ENCODE data around the gene TMEM232. TPM values are rescaled to one million over a fixed set of nuclear protein-coding genes. Genes with fewer than 3 reads are reported as not detected.
"Not testable (repeated sequence)": the region's sequence is repeated elsewhere in the genome, so short reads cannot be mapped to it uniquely, and the experiment has no call there.

Gene TMEM232
- total RNA-seq, 2 donors from 2014 or later = 1.7 to 2.1 TPM

DNA sequence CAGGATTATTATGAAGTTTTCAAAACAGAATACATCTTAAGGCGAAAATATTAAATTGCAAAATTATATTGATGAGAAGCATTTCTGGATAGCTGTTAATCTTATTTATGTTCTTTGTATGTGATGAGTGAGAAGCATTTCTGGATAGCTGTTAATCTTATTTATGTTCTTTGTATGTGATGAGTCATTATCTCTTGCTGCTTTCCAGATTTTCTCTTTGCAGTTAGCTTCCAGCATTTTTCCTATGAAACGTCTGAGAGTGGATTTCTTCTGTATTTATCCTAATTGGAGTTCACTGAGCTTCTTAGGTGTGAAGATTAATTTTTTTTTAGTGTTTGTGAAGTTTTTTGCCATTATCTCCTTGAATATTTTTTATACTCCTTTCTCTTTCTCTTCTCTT, 8.2 kb downstream of the TMEM232 start:
- no peak for ATAC-seq

DNA sequence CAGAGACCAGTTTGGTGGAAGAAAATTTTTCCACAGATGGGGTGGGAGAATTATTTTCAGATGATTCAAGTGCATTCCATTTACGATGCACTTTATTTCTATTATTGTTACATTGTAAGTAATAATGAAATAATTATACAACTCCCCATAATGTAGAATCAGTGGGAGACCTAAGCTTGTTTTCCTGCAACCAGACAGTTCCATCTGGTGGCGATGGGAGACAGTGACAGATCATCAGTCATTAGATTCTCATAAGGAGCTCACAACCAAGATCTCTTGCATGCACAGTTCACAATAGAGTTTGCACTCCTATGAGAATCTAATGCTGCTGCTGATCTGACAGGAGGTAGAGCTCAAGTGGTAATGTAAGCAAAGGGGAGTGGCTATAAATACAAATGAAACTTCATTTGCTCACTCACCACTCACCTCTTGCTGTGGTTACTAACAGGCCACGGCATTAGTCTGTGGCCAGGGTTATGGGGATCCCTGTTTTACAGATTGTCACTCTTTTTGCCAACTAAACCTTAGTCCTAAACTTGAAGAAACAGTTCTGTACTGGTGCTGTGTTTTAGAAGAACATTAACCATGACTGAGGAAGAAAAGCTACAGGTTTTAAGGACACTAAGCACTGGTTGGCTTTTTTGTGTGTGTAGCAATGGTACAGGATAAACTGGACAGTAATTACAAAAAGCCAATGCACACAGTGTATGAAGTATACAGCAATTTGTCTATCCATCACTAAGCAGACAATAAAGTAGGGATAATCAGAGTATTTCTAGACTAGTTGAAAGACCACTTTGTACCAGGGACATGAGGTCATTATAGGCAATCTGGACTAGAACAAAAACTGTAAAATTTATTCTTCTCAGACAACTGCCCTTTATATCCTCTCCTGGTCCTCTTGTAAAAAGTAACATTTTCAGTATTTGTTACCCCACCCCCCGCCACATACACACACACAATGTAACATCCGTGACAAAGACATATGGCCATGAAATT, 9.9 kb downstream of the TMEM232 start:
- no peak for ATAC-seq
- intact Hi-C loops (cut with DNase I) = no loop called here
- no peak for DNase-seq

More for the DNA sequence above, 8.2 kb downstream of the TMEM232 start:
- intact Hi-C loops (cut with DNase I) = no loop called here
- no peak for DNase-seq

DNA sequence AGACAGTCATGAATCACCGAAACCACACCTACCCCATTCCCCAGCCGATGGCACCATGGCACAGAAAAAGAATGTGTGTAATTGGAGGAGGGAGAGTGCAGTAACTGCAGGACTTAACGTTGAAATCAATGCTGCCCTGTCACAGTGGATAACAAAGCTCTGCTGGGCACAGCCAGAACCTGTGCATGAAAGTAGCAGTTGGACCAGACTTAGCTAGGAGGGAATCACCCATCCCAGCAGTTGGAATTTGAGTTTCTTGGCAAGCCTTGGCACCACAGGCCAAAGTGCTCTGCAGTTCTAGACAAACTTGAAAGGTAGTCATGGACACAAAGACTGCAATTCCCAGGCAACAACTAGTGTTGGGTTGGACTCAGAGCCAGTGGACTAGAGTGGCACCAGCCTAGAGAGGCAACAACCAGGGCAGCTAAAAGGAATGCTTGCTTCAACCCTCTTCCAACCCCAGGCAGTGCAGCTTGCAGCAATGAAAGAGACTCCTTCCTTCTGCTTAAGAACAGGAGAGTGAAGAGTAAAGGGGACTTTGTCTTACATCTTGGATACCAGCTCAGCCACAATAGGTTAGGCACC, 19.1 kb downstream of the TMEM232 start:
- ATAC-seq (no peak), DNase-seq (no peak)
- intact Hi-C loops (cut with DNase I) = no loop called here

GRCh38 chr5:110705349-110705748, 21.1 kb downstream of the TMEM232 start:
- DNase-seq = no peak
- intact Hi-C loops (cut with DNase I) = no loop called here
- no peak for ATAC-seq

GRCh38 chr5:110703481-110703880, 23.0 kb downstream of the TMEM232 start:
- intact Hi-C loops (cut with DNase I) = no loop called here
- no peak for DNase-seq
- peak in 1 of 2 donors; percentile 64 for ATAC-seq

DNA sequence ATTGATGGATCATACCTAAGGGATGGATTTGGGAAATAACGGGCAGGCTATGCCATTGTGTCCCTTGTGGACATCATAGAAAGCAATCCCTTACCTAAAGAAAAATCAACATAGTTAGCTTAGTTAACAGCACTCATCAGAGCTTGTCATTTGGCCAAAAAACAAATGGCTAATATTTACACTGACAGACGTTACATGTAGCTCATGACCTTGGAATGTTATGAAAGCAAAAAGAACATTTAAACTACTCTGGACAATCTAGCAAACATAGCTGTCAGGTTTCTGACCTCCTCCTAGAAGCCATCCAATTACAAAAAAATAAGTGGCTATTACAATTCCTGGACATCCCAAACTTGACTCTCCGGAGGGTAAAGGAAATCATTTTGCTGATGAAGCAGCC, 23.8 kb downstream of the TMEM232 start:
- peak in 1 of 2 donors; percentile 61 for ATAC-seq
- intact Hi-C loops (cut with DNase I) = no loop called here

GRCh38 chr5:110702300-110702699, 24.2 kb downstream of the TMEM232 start:
- no peak for DNase-seq
- ATAC-seq = peak in 1 of 2 donors; percentile 18
- intact Hi-C loops (cut with DNase I) = no loop called here

More for the DNA sequence above, 23.8 kb downstream of the TMEM232 start:
- no peak for DNase-seq

DNA sequence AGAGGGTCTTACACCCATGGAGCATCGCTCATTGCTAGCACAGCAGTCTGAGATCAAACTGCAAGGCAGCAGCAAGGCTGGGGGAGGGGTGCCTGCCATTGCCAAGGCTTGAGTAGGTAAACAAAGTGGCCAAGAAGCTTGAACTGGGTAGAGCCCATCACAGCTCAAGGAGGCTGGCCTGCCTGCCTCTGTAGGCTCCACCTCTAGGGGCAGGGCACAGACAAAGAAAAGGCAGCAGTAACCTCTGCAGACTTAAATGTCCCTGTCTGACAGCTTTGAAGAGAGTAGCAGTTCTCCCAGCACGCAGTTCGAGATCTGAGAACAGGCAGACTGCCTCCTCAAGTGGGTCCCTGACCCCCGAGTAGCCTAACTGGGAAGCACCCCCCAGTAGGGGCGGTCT, 33.8 kb downstream of the TMEM232 start:
- ATAC-seq; intact Hi-C loops (cut with DNase I); DNase-seq: not testable (repeated sequence)

- ATAC-seq; intact Hi-C loops (cut with DNase I); DNase-seq: not testable (repeated sequence)
Measured at GRCh38 chr5:110690587-110690986, 35.9 kb downstream of the TMEM232 start.

DNA sequence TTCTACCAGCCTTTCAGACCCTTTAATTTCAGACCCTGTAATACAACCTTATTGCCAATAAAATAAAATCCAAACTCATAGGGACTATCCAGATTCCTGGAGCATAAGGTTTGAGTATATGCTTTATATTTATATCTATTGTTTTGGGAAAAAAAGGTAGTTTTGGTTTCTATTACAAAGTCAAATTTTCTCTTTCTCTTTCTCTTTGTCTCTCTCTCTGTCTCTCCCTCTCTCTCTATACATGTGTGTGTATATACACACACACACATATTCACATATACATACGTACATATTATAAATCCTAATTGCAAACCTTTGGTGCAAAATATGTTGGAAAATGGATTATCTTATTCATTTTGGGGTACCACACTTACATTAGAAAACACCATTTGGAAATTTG, 39.0 kb downstream of the TMEM232 start:
- ATAC-seq (no peak), DNase-seq (no peak)
- intact Hi-C loops (cut with DNase I) = no loop called here

DNA sequence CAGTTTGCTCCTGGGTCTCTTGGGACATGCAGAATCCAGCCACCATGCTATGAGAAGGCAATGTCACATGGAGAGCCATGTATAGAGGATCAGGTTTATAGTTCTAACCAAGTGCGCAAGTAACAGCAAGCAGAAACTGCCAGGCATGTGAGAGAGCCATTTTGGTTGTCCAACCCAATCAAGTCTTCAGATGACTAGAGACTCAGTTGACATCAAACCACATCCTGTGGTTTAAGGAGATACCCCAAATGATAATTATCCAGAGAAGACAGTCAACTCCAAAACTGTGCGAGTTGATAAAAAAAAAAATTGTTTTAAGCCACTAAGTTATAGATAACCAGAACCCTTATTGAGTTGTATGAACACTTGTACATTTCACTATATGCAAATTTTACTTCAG, 40.2 kb downstream of the TMEM232 start:
- intact Hi-C loops (cut with DNase I) = no loop called here
- ATAC-seq (no peak), DNase-seq (no peak)

GRCh38 chr5:110681953-110682352, 44.5 kb downstream of the TMEM232 start:
- intact Hi-C loops (cut with DNase I) = no loop called here
- ATAC-seq = no peak

GRCh38 chr5:110681109-110681508, 45.4 kb downstream of the TMEM232 start:
- intact Hi-C loops (cut with DNase I) = no loop called here
- DNase-seq = no peak
- no peak for ATAC-seq

More at GRCh38 chr5:110681953-110682352, 44.5 kb downstream of the TMEM232 start:
- no peak for DNase-seq

DNA sequence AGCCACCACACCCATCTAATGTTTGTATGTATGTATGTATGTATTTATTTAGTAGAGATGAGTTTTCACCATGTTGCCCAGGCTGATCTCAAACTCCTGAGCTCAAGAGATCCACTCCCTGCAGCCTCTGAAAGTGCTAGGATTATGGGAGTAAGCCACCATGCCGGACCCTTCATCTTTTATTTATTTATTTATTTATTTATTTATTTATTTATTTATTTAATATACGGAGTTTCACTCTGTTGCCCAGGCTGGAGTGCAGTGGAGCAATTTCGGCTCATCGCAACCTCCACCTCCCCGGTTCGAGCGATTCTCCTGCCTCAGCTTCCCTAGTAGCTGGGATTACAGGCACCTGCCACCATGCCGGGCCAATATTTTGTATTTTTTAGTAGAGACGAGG, 49.9 kb downstream of the TMEM232 start:
- DNase-seq; intact Hi-C loops (cut with DNase I); ATAC-seq: not testable (repeated sequence)

- DNase-seq (no peak), ATAC-seq (no peak)
- intact Hi-C loops (cut with DNase I) = no loop called here
Measured at GRCh38 chr5:110665184-110665726, 61.2 kb downstream of the TMEM232 start.

- no peak for ATAC-seq
- no peak for DNase-seq
- intact Hi-C loops (cut with DNase I) = no loop called here
Measured at GRCh38 chr5:110663525-110663924, 62.9 kb downstream of the TMEM232 start.

- ATAC-seq = no peak
Measured at GRCh38 chr5:110658006-110658405, 68.5 kb downstream of the TMEM232 start.

DNA sequence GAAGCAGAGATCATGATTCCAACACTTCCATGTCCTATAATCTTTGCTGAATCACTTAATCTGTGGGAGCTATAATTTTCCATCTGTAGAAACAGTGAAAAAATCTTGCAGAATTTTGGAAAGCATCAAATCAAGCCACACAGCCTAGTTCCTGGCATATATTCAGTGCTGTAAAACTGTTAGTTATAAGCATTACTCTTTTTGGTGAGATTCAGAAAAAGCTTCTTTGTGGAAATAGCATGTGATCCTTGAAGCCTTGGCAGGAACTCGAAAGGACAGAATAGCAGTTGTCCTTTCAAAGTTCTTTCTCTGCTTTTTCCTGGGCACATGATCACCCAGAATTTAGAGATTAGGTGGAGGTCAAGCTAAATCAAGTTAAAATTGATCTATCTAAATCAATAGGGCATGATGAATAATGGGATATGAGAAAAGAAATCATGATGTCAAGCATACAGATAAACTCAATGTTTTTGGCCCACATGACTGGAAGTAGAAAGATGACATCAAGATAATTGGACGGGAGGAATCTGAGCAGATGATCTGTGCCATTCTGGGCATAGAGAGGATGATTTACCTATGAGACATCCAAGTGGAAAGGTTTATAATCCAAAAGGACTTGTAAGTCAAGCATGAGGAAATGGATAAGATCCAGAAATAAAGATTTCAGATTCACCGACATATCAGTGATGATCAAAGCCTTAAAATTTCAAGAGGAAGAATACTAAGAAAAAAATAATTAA, 73.1 kb downstream of the TMEM232 start:
- no peak for ATAC-seq
- no peak for DNase-seq
- intact Hi-C loops (cut with DNase I) = no loop called here

More at GRCh38 chr5:110658006-110658405, 68.5 kb downstream of the TMEM232 start:
- DNase-seq = no peak
- intact Hi-C loops (cut with DNase I) = no loop called here

DNA sequence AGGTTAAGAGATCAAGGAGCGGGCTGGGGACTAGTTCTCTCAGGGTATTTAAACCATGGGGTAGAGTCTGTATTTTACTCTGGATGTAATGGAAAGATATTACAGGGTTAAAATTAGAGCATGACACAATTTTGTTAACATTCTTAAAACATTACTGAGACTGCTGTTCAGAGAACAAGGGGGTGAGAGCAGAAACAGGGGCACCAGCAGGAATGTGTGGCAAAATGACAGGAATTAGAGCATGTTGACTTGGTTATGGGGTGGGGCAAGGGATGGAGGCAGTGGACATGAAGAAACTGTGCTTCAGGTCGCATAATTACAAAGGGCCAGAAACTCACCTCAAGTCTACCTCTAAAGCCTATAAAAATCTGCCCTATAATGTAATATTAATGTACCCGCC, 75.0 kb downstream of the TMEM232 start:
- DNase-seq (no peak), ATAC-seq (no peak)
- intact Hi-C loops (cut with DNase I) = no loop called here

Data from left cardiac atrium (tissue), 4 donors.